DND-41 (cell line): Measurements from ENCODE around the gene EPB41L2.
A peak's percentile ranks its signal among the peaks of the same experiment; 100 is the strongest.

Experiments
- CTCF ChIP-seq: IDR thresholded peaks from 2 replicates; pipeline ENCODE4 v1.5.1; 2012; ENCODE audit warnings: borderline replicate concordance, low read length, moderate library complexity, mild to moderate bottlenecking; ENCODE audit not compliant: poor library complexity, severe bottlenecking; ENCODE audit errors: extremely low read depth
- EZH2 ChIP-seq: IDR thresholded peaks from 3 replicates; pipeline ENCODE4 v1.6.1; 2012; ENCODE audit warnings: borderline replicate concordance, low read depth, mild to moderate bottlenecking, moderate library complexity, low read length, inconsistent platforms; ENCODE audit not compliant: severe bottlenecking

GRCh38 chr6:130825772-130826441 is 237.1 kb downstream of the EPB41L2 start:
- TF ChIP-seq CTCF (peak; percentile 10), EZH2 (no peak)
